Activated T-helper 2 cell treated with anti-CD3 and anti-CD28 coated beads, Interferon-gamma antibody, Interleukin-2, Interleukin-4, amounts not matched to agents 10 μg/mL and 5 μg/mL and 100 μg/mL, durations not matched to agents 14 hours and 24 hours and 36 hours (primary cell): ENCODE results near the gene PANK1. TPM values are rescaled to one million over a fixed set of nuclear protein-coding genes. Genes with fewer than 3 reads are reported as not detected.

ENCODE experiments used
- total RNA-seq: library from RNA; stranded (reverse); gene quantifications from 2 replicates; pipeline ENCODE4 v1.2.3, GENCODE V29; 2022

PANK1 gene
- total RNA-seq, 1 donor from 2014 or later = 5.7 TPM

Other genes starting within 250 kb of the PANK1 start
- 4.4 and 4.8 TPM in 2 replicates for gene IFIT5, start 230.7 kb downstream of the PANK1 start, total RNA-seq
- gene SLC16A12, start 109.6 kb downstream of the PANK1 start, total RNA-seq = not detected in 2 replicates
- gene KIF20B, start 56.3 kb upstream of the PANK1 start, total RNA-seq = 59.2 and 64.1 TPM in 2 replicates